ENCODE results near the gene YLPM1. TPM values are rescaled to one million over a fixed set of nuclear protein-coding genes. Genes with fewer than 3 reads are reported as not detected.

The YLPM1 gene
- total RNA-seq, 2 donors from 2014 or later: 62.6 to 67.1 TPM

- peaks cover 2 to 12% of the 10 kb centered on the region in 2 donors for H3K36me3 Mint-ChIP-seq (ENCODE audit: insufficient read depth in 2 of 2)
- peak overlapping the region; percentile 91 for H3K27ac Mint-ChIP-seq
- ATAC-seq (replicated peaks in 1 of 2) (no peak), DNase-seq (no peak)
- no peaks in the 10 kb centered on the region for H3K9me3 Mint-ChIP-seq
- H3K4me1 Mint-ChIP-seq (ENCODE audit: low read depth): peaks cover 61% of the 10 kb centered on the region
- H3K27me3 Mint-ChIP-seq (ENCODE audit: low read depth): no peaks in the 10 kb centered on the region
- peak overlapping the region; percentile 14 to 57 for H3K4me3 Mint-ChIP-seq
These were observed 72.6 kb downstream of the YLPM1 start for GRCh38 chr14:74835645-74836250.

GRCh38 chr14:74836251-74836960 is 73.3 kb downstream of the YLPM1 start:
- Mint-ChIP-seq H3K4me1 (ENCODE audit: low read depth) (peaks cover 67% of the 10 kb centered on the region), H3K9me3 (no peaks in the 10 kb centered on the region), H3K27me3 (ENCODE audit: low read depth) (no peaks in the 10 kb centered on the region), H3K36me3 (ENCODE audit: insufficient read depth in 2 of 2) (peaks cover 2 to 12% of the 10 kb centered on the region in 2 donors), H3K27ac (peak overlapping the region; percentile 91), H3K4me3 (peak overlapping the region; percentile 67 to 76)
- DNase-seq (no peak), ATAC-seq (replicated peaks in 1 of 2) (no peak)

- peaks cover 2 to 12% of the 10 kb centered on the region in 2 donors for H3K36me3 Mint-ChIP-seq (ENCODE audit: insufficient read depth in 2 of 2)
- H3K4me3 Mint-ChIP-seq: peak overlapping the region; percentile 65 to 92
- ATAC-seq (replicated peaks in 1 of 2): no peak
- no peak for DNase-seq
- H3K4me1 Mint-ChIP-seq (ENCODE audit: low read depth): peaks cover 75% of the 10 kb centered on the region
- H3K9me3 Mint-ChIP-seq: no peaks in the 10 kb centered on the region
- no peaks in the 10 kb centered on the region for H3K27me3 Mint-ChIP-seq (ENCODE audit: low read depth)
- peak overlapping the region; percentile 98 for H3K27ac Mint-ChIP-seq
These were observed 75.0 kb downstream of the YLPM1 start for GRCh38 chr14:74838166-74838565.

GRCh38 chr14:74840603-74841030 is 77.5 kb downstream of the YLPM1 start:
- ATAC-seq (replicated peaks in 1 of 2): peak; percentile 52 to 62

GRCh38 chr14:74841230-74842207 is 78.4 kb downstream of the YLPM1 start:
- Mint-ChIP-seq H3K27me3 (ENCODE audit: low read depth) (no peaks in the 10 kb centered on the region), H3K36me3 (ENCODE audit: insufficient read depth in 2 of 2) (peaks cover 0 to 10% of the 10 kb centered on the region in 2 donors), H3K9me3 (no peaks in the 10 kb centered on the region), H3K27ac (peak overlapping the region; percentile 25), H3K4me3 (peak overlapping the region; percentile 36 to 46), H3K4me1 (ENCODE audit: low read depth) (peaks cover 55% of the 10 kb centered on the region)
- peak; percentile 26 to 45 for DNase-seq
- ATAC-seq (replicated peaks in 1 of 2): peak; percentile 85 to 90

More at GRCh38 chr14:74840603-74841030, 77.5 kb downstream of the YLPM1 start:
- Mint-ChIP-seq H3K9me3 (no peaks in the 10 kb centered on the region), H3K4me1 (ENCODE audit: low read depth) (peaks cover 60% of the 10 kb centered on the region), H3K27ac (peak overlapping the region; percentile 73), H3K27me3 (ENCODE audit: low read depth) (no peaks in the 10 kb centered on the region), H3K4me3 (peak overlapping the region; percentile 36 to 46), H3K36me3 (ENCODE audit: insufficient read depth in 2 of 2) (peaks cover 2 to 12% of the 10 kb centered on the region in 2 donors)
- DNase-seq: peak in 1 of 2 donors; percentile 7

- no peak for ATAC-seq (replicated peaks in 1 of 2)
- no peak for DNase-seq
- H3K4me1 Mint-ChIP-seq (ENCODE audit: low read depth): peaks cover 39% of the 10 kb centered on the region
- no peaks in the 10 kb centered on the region for H3K27me3 Mint-ChIP-seq (ENCODE audit: low read depth)
- peak overlapping the region; percentile 9 for H3K27ac Mint-ChIP-seq
- no peaks in the 10 kb centered on the region for H3K9me3 Mint-ChIP-seq
- peaks cover 0 to 8% of the 10 kb centered on the region in 2 donors for H3K36me3 Mint-ChIP-seq (ENCODE audit: insufficient read depth in 2 of 2)
- no peak overlapping the region for H3K4me3 Mint-ChIP-seq
These were observed 80.5 kb downstream of the YLPM1 start for GRCh38 chr14:74843653-74844052.

- H3K27me3 Mint-ChIP-seq (ENCODE audit: low read depth): no peaks in the 10 kb centered on the region
- peaks cover 19% of the 10 kb centered on the region for H3K4me1 Mint-ChIP-seq (ENCODE audit: low read depth)
- DNase-seq (no peak), ATAC-seq (replicated peaks in 1 of 2) (no peak)
- H3K27ac Mint-ChIP-seq: no peak overlapping the region
- H3K4me3 Mint-ChIP-seq: no peak overlapping the region
- no peaks in the 10 kb centered on the region for H3K36me3 Mint-ChIP-seq (ENCODE audit: insufficient read depth in 2 of 2)
- H3K9me3 Mint-ChIP-seq: no peaks in the 10 kb centered on the region
These were observed 83.1 kb downstream of the YLPM1 start for GRCh38 chr14:74846168-74846567.

- peaks cover 10% of the 10 kb centered on the region for H3K4me1 Mint-ChIP-seq (ENCODE audit: low read depth)
- H3K36me3 Mint-ChIP-seq (ENCODE audit: insufficient read depth in 2 of 2): no peaks in the 10 kb centered on the region
- H3K9me3 Mint-ChIP-seq: no peaks in the 10 kb centered on the region
- ATAC-seq (replicated peaks in 1 of 2) (no peak), DNase-seq (no peak)
- no peaks in the 10 kb centered on the region for H3K27me3 Mint-ChIP-seq (ENCODE audit: low read depth)
- no peak overlapping the region for H3K4me3 Mint-ChIP-seq
- no peak overlapping the region for H3K27ac Mint-ChIP-seq
These were observed 84.0 kb downstream of the YLPM1 start for GRCh38 chr14:74846968-74847665.

GRCh38 chr14:74848768-74849167 is 85.7 kb downstream of the YLPM1 start:
- Mint-ChIP-seq H3K4me1 (ENCODE audit: low read depth) (peaks cover 22% of the 10 kb centered on the region), H3K4me3 (no peak overlapping the region), H3K9me3 (no peaks in the 10 kb centered on the region), H3K36me3 (ENCODE audit: insufficient read depth in 2 of 2) (no peaks in the 10 kb centered on the region), H3K27ac (no peak overlapping the region), H3K27me3 (ENCODE audit: low read depth) (no peaks in the 10 kb centered on the region)
- DNase-seq (no peak), ATAC-seq (replicated peaks in 1 of 2) (no peak)

- Mint-ChIP-seq H3K4me1 (ENCODE audit: low read depth) (peaks cover 15% of the 10 kb centered on the region), H3K36me3 (ENCODE audit: insufficient read depth in 2 of 2) (no peaks in the 10 kb centered on the region), H3K4me3 (no peak overlapping the region), H3K27ac (no peak overlapping the region), H3K9me3 (no peaks in the 10 kb centered on the region), H3K27me3 (ENCODE audit: low read depth) (no peaks in the 10 kb centered on the region)
- ATAC-seq (replicated peaks in 1 of 2) (no peak), DNase-seq (no peak)
These were observed 89.9 kb downstream of the YLPM1 start for GRCh38 chr14:74852922-74853530.

DNA sequence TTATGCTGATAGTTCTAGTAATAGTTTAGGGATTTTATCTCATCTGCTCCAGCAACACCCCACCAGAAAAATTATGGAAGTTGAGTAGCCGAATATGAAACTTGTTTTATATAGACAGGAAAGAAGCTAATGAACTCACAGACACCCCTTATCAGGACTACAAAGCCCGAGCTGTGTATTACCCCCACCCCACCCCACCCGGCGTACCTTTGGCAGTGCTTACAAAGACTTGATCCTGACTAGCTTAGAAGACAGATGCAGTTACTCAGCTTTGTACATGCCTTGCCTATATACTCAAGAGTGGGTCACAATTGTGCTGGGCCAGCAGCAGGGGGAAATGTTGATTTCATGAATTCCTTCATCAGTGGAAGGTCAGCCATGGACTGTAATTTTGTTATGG is 90.5 kb downstream of the YLPM1 start:
- Mint-ChIP-seq H3K4me3 (no peak overlapping the region), H3K9me3 (no peaks in the 10 kb centered on the region), H3K27me3 (ENCODE audit: low read depth) (no peaks in the 10 kb centered on the region), H3K36me3 (ENCODE audit: insufficient read depth in 2 of 2) (no peaks in the 10 kb centered on the region), H3K4me1 (ENCODE audit: low read depth) (peaks cover 12% of the 10 kb centered on the region), H3K27ac (no peak overlapping the region)
- DNase-seq (no peak), ATAC-seq (replicated peaks in 1 of 2) (no peak)

- H3K4me3 Mint-ChIP-seq: no peak overlapping the region
- no peaks in the 10 kb centered on the region for H3K27me3 Mint-ChIP-seq (ENCODE audit: low read depth)
- H3K9me3 Mint-ChIP-seq: no peaks in the 10 kb centered on the region
- H3K27ac Mint-ChIP-seq: no peak overlapping the region
- ATAC-seq (replicated peaks in 1 of 2) (no peak), DNase-seq (no peak)
- H3K36me3 Mint-ChIP-seq (ENCODE audit: insufficient read depth in 2 of 2): no peaks in the 10 kb centered on the region
- H3K4me1 Mint-ChIP-seq (ENCODE audit: low read depth): peaks cover 12% of the 10 kb centered on the region
These were observed 91.9 kb downstream of the YLPM1 start for GRCh38 chr14:74855021-74855420.

Data from activated T-cell treated with anti-CD3 and anti-CD28 coated beads, Interleukin-2, amount 50 U/mL, for 72 hours (primary cell).